ENCODE measurements around the gene QPCTL. TPM values are rescaled to one million over a fixed set of nuclear protein-coding genes. Genes with fewer than 3 reads are reported as not detected.

Gene QPCTL
- total and polyA plus RNA-seq, 2 donors (not counting 1 experiment from before 2014, with no cell fraction given), result 9.4 to 50.9 TPM

- Mint-ChIP-seq H3K27me3 (no peaks in the 10 kb centered on the region), H3K4me3 (peak within 1 kb of the TSS; percentile 94), H3K9me3 (ENCODE audit: insufficient read depth) (no peaks in the 10 kb centered on the region), H3K27ac (peak within 1 kb of the TSS; percentile 94), H3K4me1 (peaks cover 28% of the 10 kb centered on the region)
- ChIA-PET POLR2A (interaction anchor here (0.6 to 2.4 kb wide), 7 partner anchors 13 to 1787 kb away, joined by 3 to 25 read pairs (median 4); partner anchors contain the start of genes ARHGAP35, QPCTL, SIX5 and SNRPD2), CTCF (interaction anchor here (0.7 to 2.2 kb wide), 10 partner anchors 13 to 263 kb away, joined by 3 to 10 read pairs (median 3); partner anchors contain the start of genes QPCTL and SIX5)
- 2% methylated on average over 41 of the region's 48 CpGs for WGBS (ENCODE audit: insufficient coverage)
- peak; percentile 26 for TF ChIP-seq CTCF (IDR thresholded peaks at IDR 0.05)
- TF ChIP-seq EZH2 (IDR thresholded peaks at IDR 0.05; ENCODE audit: borderline replicate concordance, insufficient read depth, low read depth, low read length, poor library complexity, severe bottlenecking), result no peak
- H3K4me2 ChIP-seq (replicated peaks; ENCODE audit: low read depth, low read length, poor library complexity, severe bottlenecking), result peak within 1 kb of the TSS; percentile 90
- H4K20me1 ChIP-seq (ENCODE audit: control insufficient read depth, insufficient read depth, low read length, poor library complexity, severe bottlenecking), result peaks cover 28% of the 10 kb centered on the region
- no peaks in the 10 kb centered on the region for H3K27me3 ChIP-seq (replicated peaks in 1 of 4; ENCODE audit: control extremely low read depth in 1 of 4, control insufficient read depth in 3 of 4, insufficient read depth in 4 of 4, low read length in 3 of 4)
- peak; percentile 96 for DNase-seq
- peak; percentile 97 for ATAC-seq (ENCODE audit: low read depth)
- peak within 1 kb of the TSS; percentile 92 for H3K9ac ChIP-seq (ENCODE audit: low read length)
- H2AFZ ChIP-seq (ENCODE audit: insufficient read depth, low read depth, low read length, poor library complexity, severe bottlenecking), result peak within 1 kb of the TSS; percentile 81
- H3K4me1 ChIP-seq (ENCODE audit: control insufficient read depth in 2 of 2, insufficient read depth in 2 of 2, low read length in 2 of 2), result peaks cover 11 to 25% of the 10 kb centered on the region in 2 donors
- H3K36me3 ChIP-seq (replicated peaks in 1 of 2; ENCODE audit: control extremely low read depth in 1 of 2, control insufficient read depth in 1 of 2, extremely low read depth in 1 of 2, insufficient read depth in 2 of 2, low read length in 1 of 2), result peaks cover 1 to 3% of the 10 kb centered on the region in 2 experiments
- peaks cover 0 to 6% (median 0%) of the 10 kb centered on the region in 3 donors for H3K9me3 ChIP-seq (ENCODE audit: control extremely low read depth in 1 of 3, control insufficient read depth in 2 of 3, insufficient read depth in 1 of 3, low read length in 2 of 3)
- intact Hi-C loops (cut with micrococcal nuclease), result loop anchor here (1.0 to 2.0 kb wide), 6 partner anchors 13 to 324 kb away; partner anchors contain the start of genes DMWD, POLR1G, QPCTL and SIX5
- peak within 1 kb of the TSS; percentile 68 to 98 (median 87) for H3K4me3 ChIP-seq (ENCODE audit: control extremely low read depth in 1 of 5, extremely low read depth in 1 of 5, insufficient read depth in 1 of 5, low read depth in 2 of 5, low read length in 4 of 5)
- peak within 1 kb of the TSS; percentile 54 to 94 for H3K27ac ChIP-seq (ENCODE audit: low read length in 2 of 2)
- H3K79me2 ChIP-seq (ENCODE audit: control insufficient read depth, insufficient read depth, low read length), result peaks cover 55% of the 10 kb centered on the region
These were observed 38.2 kb downstream of the QPCTL start, which contains the start of gene FBXO46 for GRCh38 chr19:45730368-45731288. Gene FBXO46 (minus strand): TSS chr19:45730896. CDS start chr19:45713495, 17,401 bp downstream.

Measured in B cell (primary cell).